ENCODE data around the gene GFER. TPM values are rescaled to one million over a fixed set of nuclear protein-coding genes. Genes with fewer than 3 reads are reported as not detected.
A peak's percentile ranks its signal among the peaks of the same experiment; 100 is the strongest.

The GFER gene
- total and polyA plus RNA-seq, 2 of the 8 experiments (the other 6 are each of a cell fraction or from before 2014, with no cell fraction given): 17.7 to 37.9 TPM

- no peak overlapping the region for H4K91ac ChIP-seq (replicated peaks; ENCODE audit: insufficient read length, low read length)
- H2BK12ac ChIP-seq (ENCODE audit: low read depth, low read length): no peak overlapping the region
- no peak overlapping the region for H2BK5ac ChIP-seq (ENCODE audit: low read depth, low read length)
- TF ChIP-seq NRF1 (IDR thresholded peaks at IDR 0.05; ENCODE audit: low read depth, low read length) (no peak), GTF2F1 (IDR thresholded peaks at IDR 0.05; ENCODE audit: borderline replicate concordance, low read depth, low read length) (no peak), MAX (IDR thresholded peaks at IDR 0.05) (no peak), SAP30 (IDR thresholded peaks at IDR 0.05; ENCODE audit: insufficient read depth, insufficient replicate concordance, low read length) (no peak), CBX8 (IDR thresholded peaks at IDR 0.05; ENCODE audit: borderline replicate concordance, low read depth, low read length) (no peak), E2F6 (IDR thresholded peaks at IDR 0.05) (no peak), RAD21 (IDR thresholded peaks at IDR 0.05 in 1 of 2, conservative IDR thresholded peaks at IDR 0.05 in 1 of 2; ENCODE audit: low read depth in 2 of 2, low read length in 2 of 2) (peak; percentile 30 to 45; a peak in 3 of 4 replicates), GABPA (IDR thresholded peaks at IDR 0.05; ENCODE audit: borderline replicate concordance, insufficient read depth, low read length) (peak; percentile 51; the same call in 1 of the 2 replicates), HDAC6 (IDR thresholded peaks at IDR 0.05; ENCODE audit: low read depth, low read length) (no peak)
Observed at GRCh38 chr16:2016407-2016922, 32.5 kb downstream of the GFER start.

More at GRCh38 chr16:2016407-2016922, 32.5 kb downstream of the GFER start:
- Histone ChIP-seq H2AK5ac (ENCODE audit: low read depth, low read length) (no peak overlapping the region), H4K8ac (ENCODE audit: extremely low read depth, insufficient read depth, low read length) (no peak overlapping the region), H2BK15ac (ENCODE audit: low read length) (no peak overlapping the region), H3K9me3 (ENCODE audit: insufficient read depth in 2 of 2, low read depth in 1 of 2, low read length in 1 of 2) (no peaks in the 10 kb centered on the region), H3K4ac (replicated peaks; ENCODE audit: insufficient read length, low read depth, low read length) (no peak overlapping the region), H2BK20ac (ENCODE audit: low read length) (no peak overlapping the region), H3K23me2 (ENCODE audit: low read depth, low read length) (peaks cover 8% of the 10 kb centered on the region; the same call in 1 of the 2 replicates), H3K79me2 (ENCODE audit: control insufficient read depth in 1 of 2, insufficient read depth in 2 of 2, low read length in 2 of 2) (no peaks in the 10 kb centered on the region), H3K23ac (ENCODE audit: insufficient read length) (no peak overlapping the region), H3K18ac (ENCODE audit: extremely low read depth, low read length) (no peak overlapping the region), H2AFZ (ENCODE audit: low read length) (no peak overlapping the region), H3K4me3 (ENCODE audit: extremely low read depth in 1 of 4, insufficient read depth in 2 of 4, low read depth in 3 of 4, low read length in 4 of 4) (no peak overlapping the region), H3K14ac (ENCODE audit: insufficient read length) (no peak overlapping the region), H3K27ac (ENCODE audit: low read depth, low read length) (no peak overlapping the region), H3K36me3 (ENCODE audit: control insufficient read depth in 2 of 4, insufficient read depth in 4 of 4, low read length in 3 of 4) (peaks cover 0 to 5% (median 0%) of the 10 kb centered on the region in 4 experiments; a peak in 1 of 8 replicates), H2BK120ac (replicated peaks; ENCODE audit: low read depth, low read length) (no peak overlapping the region), H3K56ac (replicated peaks; ENCODE audit: insufficient read length, low read depth, low read length) (no peak overlapping the region), H3K4me2 (ENCODE audit: insufficient read depth in 1 of 2, low read depth in 2 of 2, low read length in 2 of 2) (no peak overlapping the region), H3K9ac (replicated peaks in 1 of 4; ENCODE audit: extremely low read depth in 1 of 4, low read depth in 3 of 4, low read length in 3 of 4) (no peak overlapping the region), H4K20me1 (replicated peaks in 1 of 2; ENCODE audit: control insufficient read depth in 1 of 2, insufficient read depth in 2 of 2, low read length in 2 of 2) (no peaks in the 10 kb centered on the region), H4K5ac (ENCODE audit: insufficient read length, low read depth, low read length) (no peak overlapping the region), H3K79me1 (ENCODE audit: low read depth, low read length) (no peaks in the 10 kb centered on the region), H3K27me3 (replicated peaks in 1 of 4; ENCODE audit: control insufficient read depth in 3 of 4, extremely low read depth in 1 of 4, insufficient read depth in 3 of 4, low read length in 3 of 4) (peaks cover 20 to 34% (median 26%) of the 10 kb centered on the region in 4 experiments), H3K4me1 (replicated peaks in 1 of 4; ENCODE audit: control insufficient read depth in 3 of 4, insufficient read depth in 4 of 4, low read length in 3 of 4) (peaks cover 0 to 15% (median 2%) of the 10 kb centered on the region in 4 experiments; a peak in 4 of 7 replicates)
- WGBS, 2 experiments (ENCODE audit: extremely low coverage in 1 of 2, insufficient coverage in 1 of 2, insufficient read length in 1 of 2, insufficient replicate concordance in 2 of 2, low coverage in 1 of 2, low lambda C conversion rate in 2 of 2, missing lambda C conversion rate in 1 of 2): 64% methylated on average over 12 of the region's 13 CpGs; no CpG with 5 or more reads in 1 of the 2 experiments
- DNase-seq (ENCODE audit: low read depth in 1 of 2, low spot score in 2 of 2) (peak in 1 of 2 experiments; percentile 79), FAIRE-seq (no peak)
- ChIA-PET CTCF (ENCODE audit: partially characterized antibody) (interaction anchor here (0.6 to 3.3 kb wide), 24 partner anchors 8 to 165 kb away, joined by 3 to 18 read pairs (median 4); partner anchors contain the start of gene PKD1), POLR2A (ENCODE audit: partially characterized antibody) (interaction anchor here (0.6 to 1.4 kb wide), 8 partner anchors 9 to 338 kb away, joined by 3 to 8 read pairs (median 4); partner anchors contain the start of genes JPT2, RAB26, RPS2 and TRAF7)
